GM19099 (cell line): ENCODE data around the gene COPG1.

Experiments
- POLR2A ChIP-seq: IDR thresholded peaks from 3 replicates; pipeline ENCODE4 v1.6.1; 2011; ENCODE audit warnings: low read depth; ENCODE audit not compliant: insufficient read length; ENCODE audit errors: extremely low read depth

COPG1 gene

GRCh38 chr3:129260606-129261005 lies 11.2 kb downstream of the COPG1 start:
- TF ChIP-seq POLR2A = no peak

DNA sequence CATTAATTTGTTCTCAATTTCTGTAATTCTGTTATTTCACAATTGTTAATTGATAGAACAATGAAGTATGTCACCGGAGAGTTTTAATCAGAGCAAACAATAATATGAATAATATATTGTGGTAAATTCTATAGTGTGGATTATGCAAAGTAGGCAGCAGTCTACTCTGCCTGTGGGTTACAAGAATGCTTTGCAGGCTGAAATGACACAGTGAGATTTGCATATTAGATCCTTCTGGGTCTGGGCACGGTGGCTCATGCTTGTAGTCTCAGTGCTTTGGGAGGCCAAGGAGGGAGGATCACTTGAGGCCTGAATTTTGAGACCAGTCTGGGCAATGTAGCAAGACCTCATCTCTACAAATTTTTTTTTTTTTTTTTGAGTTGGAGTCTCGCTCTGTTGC lies 12.5 kb downstream of the COPG1 start:
- no peak for TF ChIP-seq POLR2A

- TF ChIP-seq POLR2A = no peak
Measured at GRCh38 chr3:129263161-129263910, 13.9 kb downstream of the COPG1 start.

DNA sequence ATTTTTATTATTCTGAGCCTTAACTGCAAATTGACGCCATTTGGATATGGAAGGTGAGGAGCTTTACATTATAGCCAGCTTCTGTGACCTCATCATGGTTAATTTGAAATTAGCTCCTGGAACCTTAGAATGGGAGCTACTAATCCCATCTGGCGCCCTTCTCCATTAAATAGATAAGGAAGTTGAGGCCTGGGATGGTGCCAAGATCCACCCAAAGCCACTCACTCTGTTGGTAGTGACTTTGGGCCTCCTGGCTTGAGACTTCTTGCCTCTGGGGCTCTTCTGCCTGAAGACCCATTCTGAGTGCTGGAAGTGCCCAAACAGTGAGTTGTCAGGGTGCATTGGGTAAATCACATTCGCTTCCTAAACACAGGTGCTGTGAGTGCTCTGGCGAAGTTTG lies 17.2 kb downstream of the COPG1 start:
- no peak for TF ChIP-seq POLR2A

DNA sequence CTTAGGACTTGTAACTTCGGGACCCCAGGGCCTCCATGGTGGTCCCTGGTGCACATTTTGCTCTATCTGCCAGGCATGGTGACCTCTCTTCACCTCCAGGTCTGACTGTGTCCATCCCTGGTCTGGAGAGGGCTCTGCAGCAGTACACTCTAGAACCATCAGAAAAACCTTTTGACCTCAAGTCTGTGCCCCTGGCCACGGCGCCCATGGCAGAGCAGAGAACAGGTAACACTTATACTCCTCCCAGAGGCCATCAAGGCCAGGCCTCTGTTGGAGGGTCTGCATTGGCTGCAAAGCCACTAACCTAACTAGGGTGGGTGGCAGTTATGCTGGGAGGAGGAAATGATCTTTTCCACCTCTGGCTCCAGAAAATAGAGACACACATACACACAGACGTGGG lies 19.0 kb downstream of the COPG1 start:
- no peak for TF ChIP-seq POLR2A

- TF ChIP-seq POLR2A = no peak
Measured at GRCh38 chr3:129271674-129272073, 22.3 kb downstream of the COPG1 start.

DNA sequence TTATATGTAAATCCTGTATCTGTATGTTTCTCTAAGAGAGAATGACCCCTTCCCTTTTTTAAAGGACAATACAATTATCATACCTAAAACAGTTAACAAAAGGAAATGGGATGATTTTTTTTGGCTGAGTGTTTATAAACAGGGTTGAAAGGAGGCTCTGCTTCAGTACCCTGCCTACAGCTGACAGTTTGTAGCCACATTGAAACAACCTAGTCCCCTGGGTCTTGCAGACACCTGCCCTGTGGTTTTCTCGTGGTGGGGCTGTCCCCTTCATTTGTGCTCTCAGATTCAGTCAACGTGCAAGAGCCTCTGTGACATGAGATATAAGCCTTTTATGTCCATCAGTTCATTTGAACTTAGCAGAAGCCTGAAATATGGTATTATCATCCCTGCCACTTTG lies 27.0 kb downstream of the COPG1 start:
- TF ChIP-seq POLR2A = no peak

- no peak for TF ChIP-seq POLR2A
Measured at GRCh38 chr3:129277829-129278271, 28.4 kb downstream of the COPG1 start.

DNA sequence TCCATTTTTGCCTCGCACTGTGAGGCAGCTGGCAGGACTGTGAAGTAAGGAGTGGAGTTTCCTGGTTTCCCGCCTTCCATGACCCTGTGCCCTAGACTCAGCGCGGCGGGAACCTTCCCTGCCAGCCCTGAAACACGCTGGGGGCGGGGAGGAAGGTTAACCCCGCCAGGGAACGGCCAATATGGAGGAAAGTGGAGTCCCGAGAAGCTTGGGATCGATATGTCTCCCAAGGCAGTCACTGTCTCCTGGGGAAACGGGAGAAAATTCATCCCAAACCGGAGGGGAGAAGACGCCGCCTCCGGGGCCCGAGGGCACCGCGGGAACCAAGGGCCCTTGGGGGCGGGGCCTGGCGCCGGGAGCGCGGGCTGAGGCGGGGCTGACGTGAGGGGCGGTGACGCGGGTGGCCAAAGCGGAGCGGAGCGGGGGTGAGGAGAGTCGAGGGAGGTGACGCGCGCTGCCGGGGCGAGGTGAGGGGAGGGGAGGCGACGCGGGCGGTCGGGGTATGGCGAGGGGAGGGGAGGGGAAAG lies 29.1 kb downstream of the COPG1 start, which contains the start of gene HMCES:
Gene HMCES (plus strand): TSS at position 432 of the 527 bp plus-strand sequence. CDS start 863 bp downstream, outside the sequence.
- TF ChIP-seq POLR2A = no peak

DNA sequence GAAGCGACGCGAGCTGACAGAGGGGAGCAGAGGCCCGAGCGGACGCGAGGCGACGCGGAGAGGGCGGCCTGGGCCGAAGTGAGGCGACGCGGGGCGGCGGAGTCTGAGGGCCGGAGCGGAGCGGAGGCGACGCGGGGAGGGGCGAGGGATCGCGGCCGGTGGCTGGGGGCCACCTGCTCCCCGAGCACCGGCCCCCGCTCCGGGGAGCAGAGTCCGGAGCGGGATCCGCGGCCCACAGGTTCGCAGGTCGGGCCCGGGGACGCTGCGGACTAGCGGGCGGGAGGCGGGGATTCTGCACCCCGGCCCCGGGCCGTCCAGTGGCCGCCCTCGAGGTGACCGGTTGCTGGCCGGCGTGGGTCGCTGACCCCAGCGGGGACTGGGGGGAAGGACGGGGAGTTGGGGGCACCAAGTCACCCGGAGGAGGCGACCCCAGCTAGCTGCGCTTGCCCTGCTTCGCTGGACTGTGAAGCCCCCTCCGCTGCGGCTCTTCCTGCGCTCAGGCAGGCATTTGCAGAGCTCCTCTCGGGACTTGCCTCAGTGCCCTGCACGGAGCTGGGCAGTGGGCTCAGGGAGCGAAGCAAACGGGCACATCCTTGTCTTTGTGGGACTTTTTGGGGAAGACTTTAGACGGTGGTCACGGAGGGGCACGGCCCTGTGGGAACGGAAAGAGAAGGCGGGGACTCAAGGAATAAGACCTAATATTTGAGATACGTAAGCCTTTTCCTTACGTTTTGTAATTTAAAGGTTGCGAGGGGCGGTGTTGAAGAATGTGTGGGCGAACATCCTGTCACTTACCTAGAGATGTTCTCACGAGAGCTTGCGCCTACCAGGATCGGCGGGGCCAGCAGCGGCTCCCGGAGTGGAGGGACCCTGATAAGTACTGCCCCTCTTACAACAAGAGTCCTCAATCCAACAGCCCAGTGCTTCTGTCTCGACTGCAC lies 29.8 kb downstream of the COPG1 start:
- peak; percentile 61 for TF ChIP-seq POLR2A

GRCh38 chr3:129280183-129280582 lies 30.8 kb downstream of the COPG1 start:
- TF ChIP-seq POLR2A = no peak

GRCh38 chr3:129281726-129282125 lies 32.3 kb downstream of the COPG1 start:
- no peak for TF ChIP-seq POLR2A

DNA sequence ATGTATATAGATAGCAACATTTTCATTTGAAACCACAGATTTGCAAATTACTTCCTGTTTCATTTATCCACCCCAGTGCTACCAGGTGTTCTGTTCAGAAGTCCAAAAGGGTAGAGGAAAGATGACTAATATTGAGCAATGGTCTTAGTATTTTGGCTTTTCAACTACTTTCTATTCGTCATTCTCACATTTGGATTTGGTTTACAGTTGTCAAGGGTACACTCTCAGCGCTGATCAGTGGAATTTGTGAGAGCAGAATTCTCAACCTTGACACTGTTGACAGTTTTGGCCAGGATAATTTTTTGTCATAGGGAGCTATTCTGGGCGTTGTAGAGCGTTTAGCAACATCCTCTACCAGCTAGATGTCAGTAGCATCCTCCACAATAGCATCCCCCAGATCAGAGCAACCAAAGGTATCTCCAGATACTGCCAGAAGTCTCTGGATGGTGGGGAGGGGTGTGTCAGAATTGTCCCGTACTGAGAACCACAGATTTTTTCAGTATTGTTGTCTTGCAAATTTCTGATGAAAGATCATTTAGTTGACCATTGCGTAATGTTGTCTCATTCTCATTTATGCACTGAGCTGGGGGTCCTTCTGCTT lies 33.4 kb downstream of the COPG1 start:
- TF ChIP-seq POLR2A = no peak

DNA sequence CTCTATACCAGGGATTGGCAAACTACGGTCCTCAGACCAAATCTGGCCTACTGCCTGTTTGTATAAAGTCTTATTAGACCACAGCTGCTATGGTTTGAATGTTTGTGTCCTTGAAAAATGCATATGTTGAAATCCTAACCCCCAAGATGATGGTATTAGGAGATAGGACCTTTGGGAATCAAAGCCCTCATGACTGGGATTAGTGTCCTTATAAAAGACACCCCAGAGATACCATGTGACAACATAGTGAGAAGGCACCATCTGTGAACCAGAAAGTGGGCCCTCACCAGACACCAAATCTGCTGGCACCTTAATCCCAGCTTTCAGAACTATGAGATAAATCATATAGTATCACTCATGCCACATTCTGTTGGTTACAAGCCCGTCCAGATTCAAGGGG lies 36.7 kb downstream of the COPG1 start:
- TF ChIP-seq POLR2A = no peak

DNA sequence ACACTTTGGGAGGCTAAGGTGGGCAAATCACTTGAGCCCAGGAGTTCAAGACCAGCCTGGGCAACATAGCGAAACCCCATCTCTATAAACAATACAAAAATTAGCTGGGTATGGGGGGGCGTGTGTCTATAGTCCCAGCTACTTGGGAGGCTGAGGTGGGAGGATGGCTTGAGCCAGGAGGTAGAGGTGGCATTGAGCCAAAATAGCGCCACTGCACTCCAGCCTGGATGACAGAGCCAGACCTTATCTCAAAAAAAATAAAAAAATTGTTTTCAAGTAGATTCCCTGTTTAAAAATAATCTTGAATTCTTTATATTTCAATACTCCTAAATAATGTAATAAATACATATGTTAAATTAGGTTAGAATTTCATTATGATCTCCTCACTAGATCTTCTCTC lies 39.0 kb downstream of the COPG1 start:
- TF ChIP-seq POLR2A = no peak
